GM12878 (cell line): ENCODE data around the gene RREB1. TPM values are rescaled to one million over a fixed set of nuclear protein-coding genes. Genes with fewer than 3 reads are reported as not detected.

Source experiments
- ATAC-seq: fragments of 200-7000 bp; cut with Tn5 transposase; 3 replicates; pipeline ENCODE4 v1.9.1; 2020; ENCODE audit warnings: mild to moderate bottlenecking, moderate library complexity
- BruUV-seq: library from RNA; stranded (reverse); fragments of 400-500 nt; replicated peaks from 2 replicates; lab custom pipeline; 2021; lab: Mats Ljungman, UMichigan
- CTCF ChIA-PET: fragments of 300-600 bp; sonication (Branson Sonifier 250); formaldehyde crosslinking; extraction: SDS; loops from one replicate; lab custom pipeline; 2021; ENCODE audit warnings: inconsistent platforms; lab: Yijun Ruan, JAX
- POLR2A ChIA-PET: fragments of 350-600 bp; formaldehyde crosslinking; extraction: SDS; loops from one replicate; lab custom pipeline; 2021; ENCODE audit warnings: inconsistent platforms; lab: Charles Lee
- RAD21 ChIA-PET: fragments of 300-600 bp; sonication (Branson Sonifier 250); formaldehyde crosslinking; loops from one replicate; lab custom pipeline; 2023; ENCODE audit warnings: antibody characterized with exemption; ENCODE audit not compliant: unreplicated experiment; lab: Charles Lee
- SMC1A ChIA-PET: fragments of 300-600 bp; sonication (Branson Sonifier 250); formaldehyde crosslinking; loops from one replicate; lab custom pipeline; 2023; ENCODE audit not compliant: unreplicated experiment, uncharacterized antibody; lab: Charles Lee
- DNase-seq: peaks from one replicate; pipeline ENCODE4 v3.0.0-alpha.2; 2011; ENCODE audit warnings: low read depth, low spot score
- FAIRE-seq: peaks from 3 replicates; lab custom pipeline; 2011; peaks lifted over from hg19 to GRCh38; lab: Jason Lieb, UNC
- H2AFZ ChIP-seq: 2 replicates; pipeline ENCODE4 v1.6.0; 2011; ENCODE audit warnings: low read depth, low read length, control low read depth; ENCODE audit not compliant: control insufficient read depth
- H3K27ac ChIP-seq: 2 replicates; pipeline ENCODE4 v1.5.1; 2011; ENCODE audit warnings: control low read depth; ENCODE audit not compliant: control insufficient read depth, insufficient read depth
- H3K27me3 ChIP-seq, 2 experiments: replicated peaks in 1 of 2; 2 replicates each; pipeline versions ENCODE4 v1.6.0 to v1.6.1; 2011; ENCODE audit warnings: low read length in 1 of 2; ENCODE audit not compliant: control insufficient read depth in 2 of 2, insufficient read depth in 2 of 2
- H3K36me3 ChIP-seq, 2 experiments: 2 replicates each; pipeline ENCODE4 v1.5.1; 2011; ENCODE audit warnings: low read length in 1 of 2; ENCODE audit not compliant: control insufficient read depth in 2 of 2, insufficient read depth in 2 of 2
- H3K4me1 ChIP-seq: 2 replicates; pipeline ENCODE4 v1.6.1; 2011; ENCODE audit warnings: mild to moderate bottlenecking, low read length, moderate library complexity, mixed read lengths; ENCODE audit not compliant: control insufficient read depth, insufficient read depth
- H3K4me2 ChIP-seq: 2 replicates; pipeline ENCODE4 v1.6.0; 2011; ENCODE audit warnings: control low read depth; ENCODE audit not compliant: control insufficient read depth, insufficient read depth
- H3K4me3 ChIP-seq: fragments of 200-600 bp; sonication (generic); 2 replicates; pipeline ENCODE4 v1.5.1; 2016
- H3K79me2 ChIP-seq: 2 replicates; pipeline ENCODE4 v1.6.0; 2011; ENCODE audit warnings: low read length; ENCODE audit not compliant: control insufficient read depth, insufficient read depth
- H3K9ac ChIP-seq: 2 replicates; pipeline ENCODE4 v1.8.0; 2011; ENCODE audit warnings: low read length, control low read depth, mixed read lengths; ENCODE audit not compliant: control insufficient read depth, insufficient read depth
- H3K9me3 ChIP-seq: replicated peaks from 3 replicates; pipeline ENCODE4 v1.5.1; 2011; ENCODE audit warnings: mild to moderate bottlenecking, low read length; ENCODE audit not compliant: control insufficient read depth, insufficient read depth
- H4K20me1 ChIP-seq: 2 replicates; pipeline ENCODE4 v1.6.0; 2011; ENCODE audit not compliant: control insufficient read depth, insufficient read depth
- BCL11A ChIP-seq: IDR thresholded peaks from 2 replicates; pipeline ENCODE4 v1.6.1; 2011; ENCODE audit warnings: low read depth, low read length
- CBX3 ChIP-seq: fragments of 200-600 bp; sonication (generic); IDR thresholded peaks from 2 replicates; pipeline ENCODE4 v1.6.1; 2016; ENCODE audit warnings: low read depth, borderline replicate concordance
- CEBPB ChIP-seq, 2 experiments: fragments of 150-350 bp in 1 of 2; IDR thresholded peaks; 2 replicates each; pipeline ENCODE4 v1.6.1; 2012 to 2014; ENCODE audit warnings: low read depth in 2 of 2, low read length in 2 of 2, borderline replicate concordance in 1 of 2, inconsistent platforms in 1 of 2
- HDAC6 ChIP-seq: fragments of 200-600 bp; sonication (generic); IDR thresholded peaks from one replicate; pipeline ENCODE4 v1.8.0; 2017; ENCODE audit warnings: antibody characterized with exemption; ENCODE audit not compliant: unreplicated experiment
- IKZF2 ChIP-seq, 2 experiments: fragments of 450-650 bp; IDR thresholded peaks; 2 replicates each; pipeline ENCODE4 v1.6.1; 2017; ENCODE audit warnings: mild to moderate bottlenecking in 2 of 2, moderate library complexity in 2 of 2
- IRF4 ChIP-seq: IDR thresholded peaks from 2 replicates; pipeline ENCODE4 v1.6.1; 2011; ENCODE audit warnings: low read depth, low read length
- LARP7 ChIP-seq: fragments of 450-650 bp; IDR thresholded peaks from 2 replicates; pipeline ENCODE4 v1.6.1; 2017; ENCODE audit warnings: mild to moderate bottlenecking
- MEF2B ChIP-seq: fragments of 450-650 bp; IDR thresholded peaks from 2 replicates; pipeline ENCODE4 v1.6.1; 2018; ENCODE audit warnings: mild to moderate bottlenecking, moderate library complexity; ENCODE audit not compliant: partially characterized antibody, poor library complexity, severe bottlenecking
- SMAD5 ChIP-seq: IDR thresholded peaks from 2 replicates; pipeline ENCODE4 v1.6.1; 2016; ENCODE audit warnings: antibody characterized with exemption, low read depth
- TBL1XR1 ChIP-seq: IDR thresholded peaks from 2 replicates; pipeline ENCODE4 v1.6.1; 2012; ENCODE audit warnings: low read depth, low read length, improper control_type of control experiment
- WGBS: methylation state at CpG from one replicate; pipeline ENCODE4 v1.1.6; 2016; ENCODE audit warnings: low lambda C conversion rate; ENCODE audit not compliant: insufficient replicate concordance, insufficient coverage; ENCODE audit errors: missing lambda C conversion rate; 5-methylcytosine and 5-hydroxymethylcytosine counted together
- in situ Hi-C: fragments of 300-500 bp; cut with MboI; formaldehyde crosslinking; loops from 9 replicates; pipeline ENCODE4 v1.14.3; 2018; ENCODE audit warnings: mixed read lengths
- intact Hi-C: fragments of 100-400 bp; cut with micrococcal nuclease; formaldehyde crosslinking; loops from one replicate; pipeline ENCODE4 v1.14.2; 2022; ENCODE audit not compliant: unreplicated experiment
- polyA plus RNA-seq, 11 experiments: library from polyadenylated mRNA; depleted of rRNA in 4 of 11; unstranded in 6 of 11; stranded (reverse) in 5 of 11; fragments of >200 nt; fragmentation: Nextera tagmentation in 4 of 11; fragmentation: Illumina TruSeq in 1 of 11; extraction: Ambion mirVana in 4 of 11; extraction: Trizol in 1 of 11; gene quantifications; 1 replicate in 1 of 11; 2 replicates in 10 of 11; pipeline versions ENCODE4 v1.2.1 to v1.2.3, GENCODE V29; 2011 to 2016; ENCODE audit warnings: inconsistent platforms in 2 of 11, missing spikeins in 2 of 11, low read depth in 1 of 11
- total RNA-seq, 4 experiments: library from RNA; depleted of rRNA in 3 of 4; stranded (reverse); fragments of >200 nt in 3 of 4; fragmentation: Illumina TruSeq in 1 of 4; extraction: Trizol in 1 of 4; gene quantifications; 2 replicates each; pipeline versions ENCODE4 v1.2.1 to v1.2.3, GENCODE V29; 2013 to 2021
- TF ChIP-seq, protein P1 (sequence below): fragments of 450-650 bp; IDR thresholded peaks from 2 replicates; pipeline ENCODE4 v1.6.1; 2016; ENCODE audit warnings: mild to moderate bottlenecking
- TF ChIP-seq, protein P2 (sequence below): IDR thresholded peaks from 2 replicates; pipeline ENCODE4 v1.6.1; 2012; ENCODE audit warnings: mild to moderate bottlenecking, low read depth, low read length
- TF ChIP-seq, protein P3 (sequence below): fragments of 450-650 bp; IDR thresholded peaks from 2 replicates; pipeline ENCODE4 v1.6.1; 2016; ENCODE audit warnings: mild to moderate bottlenecking

RREB1 gene
- total and polyA plus RNA-seq, 10 of the 15 experiments (the other 5 are each of a cell fraction or from before 2014, with no cell fraction given): 1.9 to 30.3 (median 8.6) TPM

DNA sequence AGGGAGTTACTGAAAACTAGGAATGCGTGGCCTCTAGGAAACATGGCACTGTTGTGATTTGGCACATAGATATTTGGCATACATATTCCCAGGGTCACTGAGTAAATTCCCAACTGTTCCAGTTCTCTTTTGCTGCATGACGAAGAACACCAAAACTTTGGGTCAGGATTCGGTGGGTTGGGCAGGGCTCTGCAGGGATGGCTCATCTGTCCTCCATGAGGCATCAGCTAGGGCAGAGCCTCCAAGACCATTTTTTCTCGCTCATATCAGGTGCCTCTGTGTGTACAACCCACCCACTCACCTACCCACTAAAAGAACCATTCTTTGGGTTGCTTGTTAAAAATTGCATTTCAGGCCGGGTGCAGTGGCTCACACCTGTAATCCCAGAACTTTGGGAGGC is 148.2 kb downstream of the RREB1 start:
- H3K9ac ChIP-seq: no peak overlapping the region
- no peaks in the 10 kb centered on the region for H3K79me2 ChIP-seq
- 77% methylated on average over 5 of the region's 5 CpGs for WGBS
- BruUV-seq: no TSS peak
- H3K4me3 ChIP-seq: no peak overlapping the region
- RAD21 ChIA-PET: interaction anchor here (1.3 kb wide), 1 partner anchor 12 kb away, joined by 3 read pairs; no protein-coding TSS in a partner anchor
- no peaks in the 10 kb centered on the region; the same call in 1 of the 3 replicates for H3K9me3 ChIP-seq
- peaks cover 0 to 9% of the 10 kb centered on the region in 2 experiments; a peak in 3 of 4 replicates for H3K36me3 ChIP-seq
- SMC1A ChIA-PET: no interaction called here
- intact Hi-C loops (no loop called here), in situ Hi-C loops (no loop called here)
- no peak overlapping the region for H3K4me2 ChIP-seq
- H4K20me1 ChIP-seq: no peaks in the 10 kb centered on the region
- TF ChIP-seq, protein P1, sequence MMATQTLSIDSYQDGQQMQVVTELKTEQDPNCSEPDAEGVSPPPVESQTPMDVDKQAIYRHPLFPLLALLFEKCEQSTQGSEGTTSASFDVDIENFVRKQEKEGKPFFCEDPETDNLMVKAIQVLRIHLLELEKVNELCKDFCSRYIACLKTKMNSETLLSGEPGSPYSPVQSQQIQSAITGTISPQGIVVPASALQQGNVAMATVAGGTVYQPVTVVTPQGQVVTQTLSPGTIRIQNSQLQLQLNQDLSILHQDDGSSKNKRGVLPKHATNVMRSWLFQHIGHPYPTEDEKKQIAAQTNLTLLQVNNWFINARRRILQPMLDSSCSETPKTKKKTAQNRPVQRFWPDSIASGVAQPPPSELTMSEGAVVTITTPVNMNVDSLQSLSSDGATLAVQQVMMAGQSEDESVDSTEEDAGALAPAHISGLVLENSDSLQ: no peak
- no peak for TF ChIP-seq MEF2B
- no peak for TF ChIP-seq TBL1XR1
- no peak for TF ChIP-seq BCL11A
- TF ChIP-seq SMAD5: no peak
- TF ChIP-seq, protein P2, sequence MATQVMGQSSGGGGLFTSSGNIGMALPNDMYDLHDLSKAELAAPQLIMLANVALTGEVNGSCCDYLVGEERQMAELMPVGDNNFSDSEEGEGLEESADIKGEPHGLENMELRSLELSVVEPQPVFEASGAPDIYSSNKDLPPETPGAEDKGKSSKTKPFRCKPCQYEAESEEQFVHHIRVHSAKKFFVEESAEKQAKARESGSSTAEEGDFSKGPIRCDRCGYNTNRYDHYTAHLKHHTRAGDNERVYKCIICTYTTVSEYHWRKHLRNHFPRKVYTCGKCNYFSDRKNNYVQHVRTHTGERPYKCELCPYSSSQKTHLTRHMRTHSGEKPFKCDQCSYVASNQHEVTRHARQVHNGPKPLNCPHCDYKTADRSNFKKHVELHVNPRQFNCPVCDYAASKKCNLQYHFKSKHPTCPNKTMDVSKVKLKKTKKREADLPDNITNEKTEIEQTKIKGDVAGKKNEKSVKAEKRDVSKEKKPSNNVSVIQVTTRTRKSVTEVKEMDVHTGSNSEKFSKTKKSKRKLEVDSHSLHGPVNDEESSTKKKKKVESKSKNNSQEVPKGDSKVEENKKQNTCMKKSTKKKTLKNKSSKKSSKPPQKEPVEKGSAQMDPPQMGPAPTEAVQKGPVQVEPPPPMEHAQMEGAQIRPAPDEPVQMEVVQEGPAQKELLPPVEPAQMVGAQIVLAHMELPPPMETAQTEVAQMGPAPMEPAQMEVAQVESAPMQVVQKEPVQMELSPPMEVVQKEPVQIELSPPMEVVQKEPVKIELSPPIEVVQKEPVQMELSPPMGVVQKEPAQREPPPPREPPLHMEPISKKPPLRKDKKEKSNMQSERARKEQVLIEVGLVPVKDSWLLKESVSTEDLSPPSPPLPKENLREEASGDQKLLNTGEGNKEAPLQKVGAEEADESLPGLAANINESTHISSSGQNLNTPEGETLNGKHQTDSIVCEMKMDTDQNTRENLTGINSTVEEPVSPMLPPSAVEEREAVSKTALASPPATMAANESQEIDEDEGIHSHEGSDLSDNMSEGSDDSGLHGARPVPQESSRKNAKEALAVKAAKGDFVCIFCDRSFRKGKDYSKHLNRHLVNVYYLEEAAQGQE: no peak
- no peak for TF ChIP-seq IRF4
- TF ChIP-seq HDAC6: no peak
- no peak for TF ChIP-seq CBX3
- no peak for TF ChIP-seq LARP7
- TF ChIP-seq, protein P3, sequence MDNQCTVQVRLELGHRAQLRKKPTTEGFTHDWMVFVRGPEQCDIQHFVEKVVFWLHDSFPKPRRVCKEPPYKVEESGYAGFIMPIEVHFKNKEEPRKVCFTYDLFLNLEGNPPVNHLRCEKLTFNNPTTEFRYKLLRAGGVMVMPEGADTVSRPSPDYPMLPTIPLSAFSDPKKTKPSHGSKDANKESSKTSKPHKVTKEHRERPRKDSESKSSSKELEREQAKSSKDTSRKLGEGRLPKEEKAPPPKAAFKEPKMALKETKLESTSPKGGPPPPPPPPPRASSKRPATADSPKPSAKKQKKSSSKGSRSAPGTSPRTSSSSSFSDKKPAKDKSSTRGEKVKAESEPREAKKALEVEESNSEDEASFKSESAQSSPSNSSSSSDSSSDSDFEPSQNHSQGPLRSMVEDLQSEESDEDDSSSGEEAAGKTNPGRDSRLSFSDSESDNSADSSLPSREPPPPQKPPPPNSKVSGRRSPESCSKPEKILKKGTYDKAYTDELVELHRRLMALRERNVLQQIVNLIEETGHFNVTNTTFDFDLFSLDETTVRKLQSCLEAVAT: no peak
- TF ChIP-seq IKZF2 (IDR thresholded peaks at IDR 0.05): no peak
- no peak for TF ChIP-seq CEBPB (IDR thresholded peaks at IDR 0.05; ENCODE audit: borderline replicate concordance in 1 of 2, low read depth in 2 of 2, low read length in 2 of 2)
- no peak overlapping the region for H2AFZ ChIP-seq
- FAIRE-seq: no peak
- no peak overlapping the region for H3K27ac ChIP-seq
- 0 out of 4 replicates have a peak, but pooled peaks cover 0 to 4% of the 10 kb centered on the region in 2 experiments for H3K27me3 ChIP-seq
- CTCF ChIA-PET: interaction anchor here (0.6 kb wide), 1 partner anchor 481 kb away, joined by 4 read pairs; no protein-coding TSS in a partner anchor
- H3K4me1 ChIP-seq: peaks cover 5% of the 10 kb centered on the region
- no peak for ATAC-seq
- DNase-seq: no peak
- POLR2A ChIA-PET: interaction anchor here (0.7 kb wide), 1 partner anchor 565 kb away, joined by 4 read pairs; no protein-coding TSS in a partner anchor
